IMR-90 (cell line): Measurements from ENCODE around the gene RUNX1. TPM values are rescaled to one million over a fixed set of nuclear protein-coding genes. Genes with fewer than 3 reads are reported as not detected.

Source experiments
- ATAC-seq: fragments of 200-7000 bp; cut with Tn5 transposase; 2 replicates; pipeline ENCODE4 v1.9.1; 2020; ENCODE audit warnings: low read depth, mild to moderate bottlenecking, moderate library complexity
- BruUV-seq: library from RNA; stranded (reverse); fragments of 400-500 nt; replicated peaks from 2 replicates; lab custom pipeline; 2021; lab: Mats Ljungman, UMichigan
- CTCF ChIA-PET: fragments of 300-600 bp; formaldehyde crosslinking; extraction: SDS; loops from one replicate; lab custom pipeline; 2021; ENCODE audit warnings: antibody characterized with exemption; lab: Yijun Ruan, JAX
- POLR2A ChIA-PET: fragments of 300-600 bp; sonication (Branson Sonifier 250); formaldehyde crosslinking; loops from one replicate; lab custom pipeline; 2022; ENCODE audit warnings: antibody characterized with exemption; ENCODE audit not compliant: unreplicated experiment; lab: Charles Lee
- DNase-seq: peaks from one replicate; pipeline ENCODE4 v3.0.0; 2013
- H2AFZ ChIP-seq: replicated peaks from 2 replicates; pipeline ENCODE3; 2013; ENCODE audit warnings: low read length, mild to moderate bottlenecking; ENCODE audit not compliant: poor library complexity
- H2AK5ac ChIP-seq: 2 replicates; pipeline ENCODE4 v1.6.1; 2013; ENCODE audit warnings: low read depth, low read length, inconsistent platforms
- H2AK9ac ChIP-seq: replicated peaks from 2 replicates; pipeline ENCODE3; 2013; ENCODE audit warnings: mild to moderate bottlenecking, low read depth, low read length, moderate library complexity; ENCODE audit not compliant: poor library complexity
- H2BK120ac ChIP-seq: 2 replicates; pipeline ENCODE4 v1.6.1; 2013; ENCODE audit warnings: low read depth, low read length, inconsistent platforms
- H2BK15ac ChIP-seq: 3 replicates; pipeline ENCODE4 v1.6.1; 2013; ENCODE audit warnings: low read depth, low read length, inconsistent platforms
- H2BK20ac ChIP-seq: 2 replicates; pipeline ENCODE4 v1.6.1; 2013; ENCODE audit warnings: low read depth, mild to moderate bottlenecking, inconsistent platforms, low read length, moderate library complexity
- H2BK5ac ChIP-seq: 2 replicates; pipeline ENCODE4 v1.6.1; 2013; ENCODE audit warnings: mild to moderate bottlenecking, low read depth, low read length, inconsistent platforms; ENCODE audit not compliant: poor library complexity, severe bottlenecking
- H3K14ac ChIP-seq: replicated peaks from 2 replicates; pipeline ENCODE4 v1.6.1; 2013; ENCODE audit warnings: low read depth, low read length, inconsistent platforms
- H3K18ac ChIP-seq: 2 replicates; pipeline ENCODE4 v1.6.1; 2013; ENCODE audit warnings: low read depth, low read length, control low read depth
- H3K23ac ChIP-seq: 2 replicates; pipeline ENCODE4 v1.6.1; 2013; ENCODE audit warnings: low read depth, low read length, inconsistent platforms
- H3K27ac ChIP-seq: 2 replicates; pipeline ENCODE4 v1.5.1; 2013; ENCODE audit warnings: mild to moderate bottlenecking, control low read depth, low read length; ENCODE audit not compliant: insufficient read depth
- H3K27me3 ChIP-seq: 2 replicates; pipeline ENCODE4 v1.6.1; 2013; ENCODE audit warnings: low read length; ENCODE audit not compliant: control insufficient read depth, insufficient read depth
- H3K36me3 ChIP-seq: 2 replicates; pipeline ENCODE4 v1.6.1; 2013; ENCODE audit warnings: low read length, mixed read lengths; ENCODE audit not compliant: control insufficient read depth, insufficient read depth
- H3K4ac ChIP-seq: 2 replicates; pipeline ENCODE4 v1.6.1; 2013; ENCODE audit warnings: low read depth, low read length, inconsistent platforms
- H3K4me1 ChIP-seq: 2 replicates; pipeline ENCODE4 v1.6.1; 2013; ENCODE audit warnings: low read length, mixed read lengths; ENCODE audit not compliant: control insufficient read depth, insufficient read depth
- H3K4me2 ChIP-seq: 2 replicates; pipeline ENCODE4 v1.6.1; 2013; ENCODE audit warnings: low read depth, mild to moderate bottlenecking, control low read depth, low read length, moderate library complexity
- H3K4me3 ChIP-seq: 2 replicates; pipeline ENCODE4 v1.5.1; 2013; ENCODE audit warnings: low read depth, mild to moderate bottlenecking, control low read depth, low read length, moderate library complexity; ENCODE audit not compliant: insufficient read depth
- H3K56ac ChIP-seq: 2 replicates; pipeline ENCODE4 v1.6.1; 2013; ENCODE audit warnings: low read length, inconsistent platforms; ENCODE audit not compliant: insufficient read depth; ENCODE audit errors: extremely low read depth
- H3K79me1 ChIP-seq, 2 experiments: 2 replicates each; pipeline ENCODE4 v1.6.1; 2013; ENCODE audit warnings: low read length in 2 of 2, inconsistent platforms in 1 of 2, low read depth in 1 of 2
- H3K9ac ChIP-seq: 2 replicates; pipeline ENCODE4 v1.6.1; 2013; ENCODE audit warnings: low read depth, low read length, control low read depth
- H3K9me1 ChIP-seq: 2 replicates; pipeline ENCODE4 v1.6.1; 2013; ENCODE audit warnings: low read length, inconsistent platforms; ENCODE audit not compliant: insufficient read depth
- H3K9me3 ChIP-seq: 2 replicates; pipeline ENCODE4 v1.6.1; 2013; ENCODE audit warnings: low read length; ENCODE audit not compliant: control insufficient read depth, insufficient read depth
- H4K20me1 ChIP-seq: 2 replicates; pipeline ENCODE4 v1.6.1; 2013; ENCODE audit warnings: low read length, inconsistent platforms; ENCODE audit not compliant: insufficient read depth
- H4K5ac ChIP-seq: 2 replicates; pipeline ENCODE4 v1.6.1; 2013; ENCODE audit warnings: mild to moderate bottlenecking, low read depth, low read length, control low read depth
- H4K8ac ChIP-seq, 2 experiments: 2 replicates each; pipeline ENCODE4 v1.6.1; 2013; ENCODE audit warnings: low read depth in 2 of 2, low read length in 2 of 2, control low read depth in 1 of 2, inconsistent platforms in 1 of 2
- H4K91ac ChIP-seq: 2 replicates; pipeline ENCODE4 v1.6.1; 2013; ENCODE audit warnings: low read depth, low read length, inconsistent platforms; ENCODE audit not compliant: insufficient read depth
- CHD1 ChIP-seq: IDR thresholded peaks from 2 replicates; pipeline ENCODE4 v1.6.1; 2012; ENCODE audit warnings: low read depth, low read length, improper control_type of control experiment
- MAFK ChIP-seq: IDR thresholded peaks from 2 replicates; pipeline ENCODE4 v1.6.1; 2012; ENCODE audit warnings: low read depth, low read length, improper control_type of control experiment
- WGBS, 2 experiments: methylation state at CpG; one replicate each; pipeline versions ENCODE4 v1.1.5 to v1.1.7; 2013; ENCODE audit warnings: missing lambda C conversion rate in 2 of 2; ENCODE audit not compliant: insufficient read length in 1 of 2; ENCODE audit errors: extremely low coverage in 2 of 2; 5-methylcytosine and 5-hydroxymethylcytosine counted together
- dilution Hi-C: fragments of 300-500 bp; cut with HindIII; formaldehyde crosslinking; loops from one replicate; pipeline ENCODE4 v1.14.3; 2018; ENCODE audit warnings: low sequenced_read_pairs; ENCODE audit not compliant: unreplicated experiment
- in situ Hi-C: fragments of 300-500 bp; cut with MboI; formaldehyde crosslinking; loops from 3 replicates; pipeline ENCODE4 v1.14.3; 2019; ENCODE audit warnings: low sequenced_read_pairs, inconsistent platforms, mixed read lengths
- intact Hi-C: fragments of 100-400 bp; cut with micrococcal nuclease; formaldehyde crosslinking; loops from 2 replicates; pipeline ENCODE4 v1.10.0; 2022
- polyA plus RNA-seq, 3 experiments: library from polyadenylated mRNA; depleted of rRNA; stranded (reverse); fragments of >200 nt; gene quantifications; 2 replicates each; pipeline ENCODE4 v1.2.3, GENCODE V29; 2012; ENCODE audit warnings: low replicate concordance in 1 of 3
- total RNA-seq: library from RNA; depleted of rRNA; stranded (reverse); fragments of >200 nt; gene quantifications from 2 replicates; pipeline ENCODE4 v1.2.3, GENCODE V29; 2012

The RUNX1 gene
- total and polyA plus RNA-seq, 2 of the 4 experiments (the other 2 are of a cell fraction) = 34.5 to 56.5 TPM

DNA sequence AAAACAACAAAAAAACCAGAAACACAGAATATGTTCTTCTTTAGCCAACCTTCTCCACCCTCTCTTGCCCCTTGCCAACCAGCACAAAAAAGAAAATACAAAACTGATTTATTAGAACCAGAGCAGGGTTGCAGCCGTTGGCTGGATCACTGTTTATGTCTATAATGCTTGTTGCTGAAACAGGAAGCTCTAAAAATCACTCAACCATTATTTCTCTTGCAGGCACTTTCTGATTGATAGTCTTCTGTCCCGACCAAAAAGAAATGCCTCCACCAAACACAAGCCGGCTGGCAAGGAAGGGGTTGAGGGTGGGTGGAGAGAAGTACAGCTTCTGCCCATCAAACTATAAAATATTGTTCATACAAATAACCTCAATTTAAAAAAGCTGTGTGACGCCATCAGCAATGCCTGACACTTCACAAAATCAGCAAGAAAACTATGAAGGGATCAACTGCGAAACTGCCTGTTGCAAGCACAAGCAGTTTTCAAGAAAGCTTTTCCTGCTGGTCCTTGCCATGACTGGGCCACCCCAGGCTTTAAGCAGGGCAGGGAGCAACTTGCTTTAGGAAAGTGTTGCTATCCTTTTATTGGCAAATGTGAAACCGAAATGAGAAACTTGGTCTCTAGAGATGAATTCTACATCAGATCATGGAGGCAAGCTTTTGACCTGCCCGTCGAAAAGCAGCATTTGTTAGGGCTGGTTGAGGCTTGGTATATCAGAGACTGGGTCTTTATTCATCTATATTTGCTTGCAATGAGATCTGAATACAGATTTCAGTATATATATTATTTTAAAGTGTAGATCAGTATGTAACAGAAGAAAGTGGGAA lies 174.2 kb downstream of the RUNX1 start:
- peaks cover 89% of the 10 kb centered on the region for H4K20me1 ChIP-seq
- no peak overlapping the region for H2AK9ac ChIP-seq
- H3K14ac ChIP-seq = peak overlapping the region; percentile 24
- H3K23ac ChIP-seq = peak overlapping the region; percentile 71
- in situ Hi-C loops = loop anchor here (5.0 kb wide), 1 partner anchor 128 kb away; no protein-coding TSS in a partner anchor
- H3K27ac ChIP-seq = peak overlapping the region; percentile 34; the same call in 1 of the 2 replicates
- H3K9me1 ChIP-seq = peaks cover 48% of the 10 kb centered on the region
- TF ChIP-seq CHD1 = 0 out of 2 replicates have a peak, but pooled peaks have one; percentile 52
- TF ChIP-seq MAFK = no peak
- no peak overlapping the region for H2AFZ ChIP-seq
- dilution Hi-C loops = no loop called here
- ATAC-seq (no peak), DNase-seq (no peak)
- no peak overlapping the region for H4K5ac ChIP-seq
- peaks cover 9 to 77% of the 10 kb centered on the region in 2 experiments for H3K79me1 ChIP-seq
- no peak overlapping the region for H4K91ac ChIP-seq
- intact Hi-C loops = no loop called here
- no peak overlapping the region for H3K56ac ChIP-seq
- peaks cover 64% of the 10 kb centered on the region for H3K36me3 ChIP-seq
- no peak overlapping the region for H2BK15ac ChIP-seq
- no peaks in the 10 kb centered on the region for H3K27me3 ChIP-seq
- WGBS, 2 experiments = 60% methylated on average over 1 of the region's 8 CpGs; no CpG with 5 or more reads in 1 of the 2 experiments
- BruUV-seq = no TSS peak
- ChIA-PET CTCF (no interaction called here), POLR2A (no interaction called here)
- peak overlapping the region; percentile 37 for H2AK5ac ChIP-seq
- H3K4me1 ChIP-seq = peaks cover 32% of the 10 kb centered on the region
- H2BK5ac ChIP-seq = peak overlapping the region; percentile 18
- H3K4ac ChIP-seq = 0 out of 2 replicates have a peak overlapping the region, but pooled peaks have one; percentile 2
- H2BK120ac ChIP-seq = no peak overlapping the region
- no peak overlapping the region for H2BK20ac ChIP-seq
- H3K9ac ChIP-seq = no peak overlapping the region
- no peaks in the 10 kb centered on the region for H3K9me3 ChIP-seq
- peak overlapping the region in 1 of 2 experiments; percentile 16; a peak in 1 of 4 replicates for H4K8ac ChIP-seq
- no peak overlapping the region for H3K4me3 ChIP-seq
- H3K4me2 ChIP-seq = peak overlapping the region; percentile 25
- no peak overlapping the region for H3K18ac ChIP-seq
